NCI-H2029 treated with DMSO at 0.1 percent for 48 hours (cell line): Measurements from ENCODE around the gene CARD16.
"Not testable (repeated sequence)": the region's sequence is repeated elsewhere in the genome, so short reads cannot be mapped to it uniquely, and the experiment has no call there.

Experiments used
- DNase-seq: peaks from one replicate; lab custom pipeline; 2025; lab: John Stamatoyannopoulos, UW

The CARD16 gene

DNA sequence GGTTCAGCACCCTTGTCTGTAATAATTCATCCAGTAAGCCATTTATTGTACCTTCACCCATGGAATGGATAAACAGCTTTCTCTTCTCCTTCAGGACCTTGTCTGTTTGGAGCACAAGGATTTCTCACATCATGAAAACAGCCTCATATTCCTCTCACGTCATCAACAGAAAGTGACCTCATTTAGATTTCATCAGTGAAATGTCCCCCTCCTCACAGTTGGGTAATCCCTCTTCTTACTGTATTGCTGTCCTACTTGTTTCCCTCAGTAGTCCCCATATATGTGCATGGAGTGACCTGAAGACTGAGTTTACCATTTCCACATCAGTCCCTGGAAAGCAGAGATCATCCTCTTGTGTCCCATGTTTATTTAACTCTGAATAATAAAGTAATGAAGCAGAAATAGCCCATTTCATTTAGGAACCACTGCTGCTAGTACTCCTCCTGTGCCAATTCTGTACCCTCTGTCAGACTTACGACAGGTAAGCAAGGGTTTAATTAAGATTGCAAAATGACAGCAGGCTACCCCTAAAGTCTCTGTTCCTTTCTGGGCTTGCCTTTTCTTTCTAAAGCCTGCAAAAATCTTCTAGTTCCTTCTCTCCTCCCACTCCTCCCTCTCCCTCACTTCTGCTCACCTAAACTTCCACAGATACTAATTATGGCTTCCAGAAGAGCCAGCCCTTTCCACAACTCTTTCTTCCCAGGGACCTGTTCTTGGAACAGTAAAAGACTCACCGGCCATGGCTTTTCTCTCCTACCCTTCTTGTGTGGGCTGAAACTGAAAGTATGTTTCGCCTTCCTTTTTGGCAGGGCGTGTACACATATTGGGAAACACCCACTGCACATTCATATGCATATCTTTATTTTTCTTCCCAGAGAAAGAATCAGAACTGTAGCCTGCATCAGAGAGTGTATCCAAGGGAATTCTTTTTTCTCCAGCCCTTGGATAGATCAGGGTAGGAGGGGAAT lies at the start of gene CARD16:
Gene CARD16, minus strand, starts transcription at position 779 of the 968 bp plus-strand sequence. Its CDS starts 38 bp downstream, at position 741.
- DNase-seq, result not testable (repeated sequence)

DNA sequence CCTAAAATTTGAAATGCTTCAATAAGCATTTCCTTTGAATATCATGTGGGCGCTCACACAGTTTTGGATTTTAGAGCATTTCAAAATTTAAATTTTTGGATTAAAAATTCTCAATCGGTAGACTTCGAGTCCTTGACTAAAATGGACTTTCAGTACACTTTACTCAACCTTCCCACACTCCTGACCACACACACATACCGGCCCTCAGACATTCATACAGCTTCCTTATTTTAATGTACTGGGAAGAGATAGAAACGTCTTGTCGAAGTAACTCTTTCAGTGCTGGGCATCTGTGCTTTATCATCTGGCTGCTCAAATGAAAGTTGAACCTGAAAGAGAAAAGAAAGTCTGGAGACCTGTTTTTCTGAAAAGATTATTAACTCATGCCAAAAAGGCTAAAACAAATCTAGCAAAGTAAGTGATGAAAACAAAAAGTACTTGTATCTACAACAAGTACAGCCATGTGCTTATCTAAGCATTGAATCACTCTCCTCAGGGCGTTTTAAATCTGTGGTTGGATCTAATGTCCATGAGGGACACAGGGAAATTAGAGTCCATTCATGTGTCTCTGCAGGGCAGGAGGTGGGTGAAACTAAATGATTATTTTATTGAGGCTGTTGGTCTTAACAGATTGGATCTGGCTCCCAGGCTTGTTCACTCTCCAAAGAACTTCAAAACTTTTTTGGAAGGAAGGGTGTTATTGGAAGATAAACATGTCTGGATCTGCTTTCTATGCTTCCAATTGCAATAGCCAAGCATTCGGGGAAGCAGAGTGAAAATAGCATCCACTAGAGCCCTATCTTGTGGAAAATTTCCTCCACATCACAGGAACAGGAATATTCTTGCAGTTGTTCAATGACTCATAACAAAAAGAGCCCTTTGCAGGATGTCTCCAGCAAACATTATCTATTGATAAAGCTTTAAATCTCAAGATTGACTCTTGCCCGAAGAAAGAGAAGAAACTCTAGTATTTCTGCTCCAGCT lies 47.4 kb upstream of the CARD16 start:
- DNase-seq, result no peak

DNA sequence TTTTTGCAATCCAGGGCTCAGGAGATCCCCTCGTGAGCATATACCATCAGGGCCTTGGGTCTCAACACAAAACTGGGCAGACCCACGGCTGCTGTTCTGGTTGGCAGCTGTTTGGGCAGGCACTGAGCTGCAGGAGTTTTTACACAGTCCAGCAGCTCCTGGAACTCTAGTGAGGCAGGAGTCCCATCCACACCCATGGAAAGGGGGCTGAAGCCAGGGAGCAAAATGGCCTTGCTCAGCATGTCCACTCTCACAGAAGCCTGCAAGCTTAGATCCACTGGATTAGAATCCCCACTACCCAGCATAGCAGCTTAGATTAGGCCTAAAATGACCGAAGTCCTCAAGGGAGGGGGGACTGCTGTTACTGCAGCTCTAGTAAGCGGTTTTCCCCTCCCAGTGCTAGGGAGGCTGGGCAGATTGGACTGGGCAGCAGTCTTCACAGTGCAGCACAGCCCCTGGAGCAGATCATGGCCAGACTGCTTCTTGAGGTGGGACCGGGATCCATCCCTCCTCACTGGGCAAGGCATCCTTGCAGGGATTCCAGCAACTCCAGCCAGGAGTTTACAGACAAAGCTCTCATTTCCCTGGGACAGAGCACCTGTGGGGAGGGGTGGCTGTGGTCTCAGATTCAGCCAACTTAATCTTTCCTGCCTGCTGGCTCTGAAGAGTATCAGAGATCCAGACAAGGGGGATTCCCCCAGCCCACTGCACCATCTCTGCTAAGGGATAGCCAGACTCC lies 36.4 kb upstream of the CARD16 start:
- no peak for DNase-seq

DNA sequence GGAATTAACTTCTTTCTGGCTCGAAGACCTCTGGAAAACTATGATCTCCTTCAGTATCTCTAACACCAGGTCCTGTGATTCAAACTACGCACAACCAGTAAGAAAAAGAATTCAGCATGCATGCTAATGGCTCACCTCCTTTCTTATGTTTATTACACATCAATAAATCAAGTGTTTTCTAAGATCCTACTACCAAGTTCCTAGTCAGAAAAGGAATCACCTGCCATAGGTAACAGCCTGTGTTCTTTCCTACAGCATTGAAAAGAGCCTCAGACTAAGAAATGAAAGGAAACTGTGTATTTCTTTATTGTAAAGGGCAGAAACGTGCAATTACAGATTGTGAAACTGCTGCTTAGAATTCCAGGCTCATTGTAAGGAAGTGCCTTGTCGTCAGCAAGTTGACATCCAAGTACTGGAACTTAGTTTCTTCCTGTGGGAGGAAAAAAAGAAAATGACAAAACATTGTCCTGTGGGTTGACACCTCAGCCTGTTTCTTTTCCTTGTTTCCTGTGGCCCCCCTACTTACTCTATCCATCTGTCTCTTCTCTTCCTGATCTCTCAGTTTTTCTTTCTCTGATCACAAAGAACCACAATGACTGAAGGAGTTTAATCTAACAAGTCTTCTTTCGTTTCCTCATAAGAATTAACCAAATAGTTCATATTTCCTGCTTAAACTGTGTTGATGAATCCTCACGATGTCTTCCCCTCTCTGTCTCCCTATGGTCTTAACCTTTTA lies 35.2 kb upstream of the CARD16 start:
- not testable (repeated sequence) for DNase-seq

DNA sequence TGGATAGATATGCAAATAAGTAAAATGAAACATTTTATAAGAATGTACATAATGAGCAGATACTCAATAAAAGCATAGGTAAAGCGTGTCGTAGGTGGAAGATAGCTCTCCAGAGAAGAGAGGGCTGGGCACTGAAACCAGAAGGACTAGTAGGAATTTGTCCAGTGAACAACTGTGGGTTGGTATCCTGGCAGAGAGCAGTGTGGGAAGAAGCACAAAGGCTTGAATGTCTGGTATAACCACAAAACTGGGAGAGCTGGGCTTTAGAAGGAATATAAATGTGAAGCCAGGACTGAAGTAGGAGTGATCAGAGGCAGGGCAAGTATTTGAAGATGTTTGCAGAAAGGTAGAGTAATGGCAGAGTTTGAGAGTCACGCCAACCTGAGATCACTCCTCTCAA lies 33.1 kb upstream of the CARD16 start:
- no peak for DNase-seq

DNA sequence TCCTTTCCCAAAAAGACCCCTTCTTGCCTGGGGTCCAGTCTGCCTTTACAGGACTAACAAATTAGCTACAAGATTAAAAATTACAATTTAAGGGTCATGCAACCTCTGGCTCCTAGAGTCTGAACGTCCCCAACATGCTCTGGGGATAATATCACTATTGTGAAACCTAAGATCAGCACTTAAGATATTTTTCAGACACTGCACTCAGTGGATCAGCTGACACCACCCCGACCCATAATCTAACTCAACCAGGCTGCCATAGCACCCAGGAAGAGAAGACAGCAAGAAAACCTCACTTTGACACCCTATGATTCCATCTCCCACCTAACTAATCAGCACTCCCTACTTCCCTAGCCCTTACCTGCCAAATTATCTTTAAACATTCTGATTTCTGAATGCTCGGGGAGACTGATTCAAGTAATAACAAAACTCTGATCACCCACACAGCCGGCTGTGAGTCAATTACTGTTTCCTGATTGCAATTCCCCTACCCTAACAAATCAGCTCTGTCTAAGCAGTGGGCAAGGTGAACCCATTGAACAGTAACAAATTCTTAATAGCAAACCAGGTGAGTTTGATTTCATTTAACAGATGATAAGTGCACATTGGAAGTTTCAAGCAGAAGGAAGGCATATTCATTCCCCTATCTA lies 32.1 kb upstream of the CARD16 start:
- not testable (repeated sequence) for DNase-seq

DNA sequence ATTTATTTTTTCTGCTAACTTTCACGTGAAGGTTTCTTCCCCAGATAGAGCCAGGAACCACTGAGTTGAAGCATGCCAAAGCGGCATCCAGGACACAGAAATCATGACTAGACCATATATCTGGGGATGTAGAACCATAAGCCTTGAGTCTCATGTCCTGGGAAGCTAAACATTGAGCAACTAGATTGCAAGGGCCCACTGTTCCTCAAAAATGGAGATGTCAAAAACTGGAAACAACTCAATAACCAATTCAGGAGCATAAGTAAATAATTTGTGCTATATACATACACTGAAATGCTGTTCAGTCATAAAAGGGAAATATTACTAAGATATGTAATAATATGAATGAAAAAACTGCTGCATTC lies 29.0 kb upstream of the CARD16 start:
- DNase-seq, result no peak

DNA sequence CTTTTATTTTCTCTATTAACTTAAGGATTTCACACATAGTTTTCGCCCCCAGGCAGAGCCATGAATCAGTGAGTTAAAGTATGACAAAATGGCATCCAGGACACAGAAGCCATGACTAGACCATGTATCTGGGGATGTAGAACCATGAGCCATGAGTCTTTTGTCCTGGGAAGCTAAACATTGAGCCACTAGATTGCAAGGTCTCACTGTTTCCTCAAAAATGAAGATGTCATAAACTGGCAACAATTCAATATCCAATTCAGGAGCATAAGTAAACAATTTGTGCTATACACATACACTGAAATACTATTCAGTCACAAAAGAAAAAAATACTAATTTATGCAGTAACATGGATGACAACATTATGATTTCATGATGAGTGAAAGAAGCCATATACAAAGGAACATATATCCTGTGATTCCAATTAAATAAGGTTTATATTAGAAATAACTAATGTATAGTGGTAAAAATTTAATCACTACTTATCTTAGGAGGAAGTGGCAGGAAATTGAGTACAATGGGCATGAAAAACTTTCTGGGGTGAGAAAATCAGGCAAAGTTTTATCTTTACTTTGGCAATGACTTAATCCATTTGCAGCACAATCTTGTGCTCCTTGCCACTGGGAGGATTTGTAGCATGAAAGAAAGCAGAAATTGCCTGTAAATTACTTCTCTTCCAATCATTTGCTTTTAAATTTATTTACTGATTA lies 28.5 kb upstream of the CARD16 start:
- no peak for DNase-seq

DNA sequence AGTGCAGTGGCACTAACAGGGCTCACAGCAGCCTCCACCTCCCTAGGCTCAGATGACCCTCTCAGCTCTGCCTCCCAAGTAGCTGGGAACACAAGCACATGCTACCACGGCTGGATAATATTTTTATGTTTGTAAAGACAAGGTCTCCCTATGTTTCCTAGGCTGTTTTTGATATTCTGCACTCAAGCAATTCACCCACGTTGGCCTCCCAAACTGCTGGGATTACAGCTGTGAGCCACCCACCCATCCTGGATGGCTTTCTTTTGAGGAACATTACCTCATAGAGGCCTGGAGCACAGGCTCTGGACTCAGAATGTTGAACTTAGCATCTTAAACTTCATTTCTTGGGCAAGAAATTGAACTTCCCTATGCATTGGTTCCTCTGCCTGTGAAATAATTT lies 26.9 kb upstream of the CARD16 start:
- DNase-seq, result not testable (repeated sequence)

DNA sequence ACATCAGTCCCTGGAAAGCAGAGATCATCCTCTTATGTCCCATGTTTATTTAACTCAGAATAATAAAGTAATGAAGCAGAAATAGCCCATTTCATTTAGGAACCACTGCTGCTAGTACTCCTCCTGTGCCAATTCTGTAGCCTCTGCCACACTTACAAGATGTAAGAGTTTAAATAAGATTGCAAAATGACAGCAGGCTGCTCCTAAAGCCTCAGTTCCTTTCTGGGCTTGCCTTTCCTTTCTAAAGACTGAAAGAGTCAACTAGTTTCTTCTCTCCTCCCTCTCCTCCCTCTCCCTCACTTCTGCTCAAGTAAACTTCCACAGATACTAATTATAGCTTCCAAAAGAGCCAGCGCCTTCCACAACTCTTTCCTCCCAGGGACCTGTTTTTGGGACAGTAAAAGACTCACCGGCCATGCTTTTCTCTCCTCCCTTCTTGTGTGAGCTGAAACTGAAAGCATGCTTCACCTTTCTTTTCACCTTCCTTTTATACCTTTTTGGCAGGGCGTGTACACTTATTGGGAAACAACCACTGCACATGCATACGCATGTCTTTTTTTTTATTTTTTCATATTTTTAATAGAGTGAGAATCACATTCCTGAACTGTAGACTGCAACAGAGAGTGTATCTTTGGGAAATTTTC lies 26.1 kb upstream of the CARD16 start:
- DNase-seq, result no peak

DNA sequence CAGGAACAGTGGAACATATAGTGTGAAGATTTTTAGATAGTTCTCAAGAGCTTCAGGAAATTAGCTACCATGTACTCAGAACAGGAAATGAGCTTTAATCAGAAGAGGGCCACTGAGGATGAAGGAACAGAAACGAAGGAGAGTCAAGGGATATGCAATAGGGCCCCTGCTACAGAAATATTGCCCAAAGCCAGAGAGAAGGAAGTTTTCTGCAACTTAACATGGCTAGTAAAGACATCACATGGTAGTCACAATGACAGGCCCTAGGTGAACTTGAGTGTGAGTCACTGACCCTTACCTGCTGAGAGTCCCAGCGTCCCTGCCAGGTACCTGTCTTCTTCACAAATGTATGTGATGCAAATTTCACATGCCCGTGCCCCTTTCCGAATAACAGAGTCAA lies 25.2 kb upstream of the CARD16 start:
- no peak for DNase-seq

DNA sequence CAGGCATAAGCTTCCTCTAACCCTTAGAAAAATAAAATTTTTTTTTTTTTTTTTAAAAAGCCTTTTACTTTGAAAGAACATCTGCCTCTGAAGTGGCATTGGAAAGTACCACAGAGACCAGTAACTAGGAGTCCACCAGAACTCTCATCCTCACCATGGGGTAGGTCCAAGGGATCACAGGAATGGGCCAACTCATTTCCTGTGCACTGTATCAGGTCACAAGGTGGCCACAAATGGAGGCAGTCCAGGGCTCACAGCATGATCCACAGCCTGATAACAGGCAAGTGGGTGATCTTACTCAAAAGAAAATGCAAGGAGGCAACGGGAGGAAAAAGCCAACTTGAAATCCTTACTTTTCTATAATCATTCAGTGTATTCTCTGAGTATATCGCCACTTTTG lies 24.6 kb upstream of the CARD16 start:
- not testable (repeated sequence) for DNase-seq

DNA sequence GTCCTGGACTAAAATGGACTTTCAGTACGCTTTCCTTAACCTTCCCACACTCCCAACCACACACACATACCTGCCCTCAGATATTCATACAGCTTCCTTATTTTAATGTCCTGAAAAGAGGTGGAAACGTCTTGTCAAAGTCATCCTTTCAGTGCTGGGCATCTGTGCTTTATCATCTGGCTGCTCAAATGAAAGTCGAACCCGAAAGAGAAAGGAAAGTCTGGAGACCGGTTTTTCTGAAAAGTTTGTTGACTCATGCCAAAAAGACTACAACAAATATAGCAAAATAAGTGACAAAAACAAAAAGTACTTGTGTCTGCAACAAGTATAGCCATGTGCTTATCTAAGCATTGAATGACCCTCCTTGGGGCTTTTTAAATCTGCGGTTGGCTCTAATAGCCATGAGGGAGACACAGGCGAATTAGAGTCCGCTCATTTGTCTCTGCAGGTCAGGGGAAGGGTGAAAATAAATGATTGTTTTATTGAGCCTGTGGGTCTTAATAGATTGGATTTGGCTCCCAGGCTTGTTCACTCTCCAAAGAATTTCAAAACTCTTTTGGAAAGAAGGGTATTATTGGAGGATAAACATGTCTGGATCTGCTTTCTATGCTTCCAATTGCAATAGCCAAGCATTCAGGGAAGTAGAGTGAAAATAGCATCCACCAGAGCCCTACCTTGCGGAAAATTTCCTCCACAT lies 18.3 kb upstream of the CARD16 start:
- DNase-seq, result not testable (repeated sequence)

DNA sequence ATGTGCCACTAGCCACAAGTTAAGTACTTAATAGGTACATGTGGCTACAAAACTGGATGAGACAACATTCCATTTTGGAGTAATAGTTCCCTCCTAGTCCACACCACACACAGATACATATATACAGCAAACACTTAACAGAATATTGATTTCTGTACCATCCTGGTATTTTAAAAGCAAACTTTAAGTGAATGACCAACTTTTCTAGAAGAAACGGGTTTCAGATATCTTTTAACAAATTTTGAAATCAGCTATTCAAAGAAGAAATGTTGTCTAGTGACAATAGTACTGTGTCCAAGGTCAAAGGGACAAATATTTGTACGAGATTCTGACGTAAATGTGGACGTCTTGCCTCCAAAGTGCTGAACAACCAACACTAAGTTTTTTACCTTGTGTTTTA lies 12.3 kb upstream of the CARD16 start:
- DNase-seq, result no peak

DNA sequence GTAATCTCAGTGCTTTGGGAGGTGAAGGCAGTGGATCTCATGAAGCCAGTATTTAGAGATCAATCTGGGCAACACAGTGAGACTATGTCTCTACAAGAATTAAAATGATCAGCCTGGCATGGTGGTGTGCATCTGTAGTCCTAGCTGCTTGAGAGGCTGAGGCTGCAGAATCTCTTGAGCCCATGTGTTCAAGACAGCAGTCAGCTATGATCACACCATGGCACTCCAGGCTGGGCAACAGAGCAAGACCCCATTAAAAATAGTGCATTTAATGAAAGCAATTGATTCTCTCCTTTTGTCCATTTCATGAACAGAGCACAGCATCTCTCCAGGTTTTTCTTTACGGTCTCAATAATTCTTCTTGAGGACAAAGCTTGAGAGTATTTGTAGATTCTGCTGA lies 11.3 kb upstream of the CARD16 start:
- no peak for DNase-seq

DNA sequence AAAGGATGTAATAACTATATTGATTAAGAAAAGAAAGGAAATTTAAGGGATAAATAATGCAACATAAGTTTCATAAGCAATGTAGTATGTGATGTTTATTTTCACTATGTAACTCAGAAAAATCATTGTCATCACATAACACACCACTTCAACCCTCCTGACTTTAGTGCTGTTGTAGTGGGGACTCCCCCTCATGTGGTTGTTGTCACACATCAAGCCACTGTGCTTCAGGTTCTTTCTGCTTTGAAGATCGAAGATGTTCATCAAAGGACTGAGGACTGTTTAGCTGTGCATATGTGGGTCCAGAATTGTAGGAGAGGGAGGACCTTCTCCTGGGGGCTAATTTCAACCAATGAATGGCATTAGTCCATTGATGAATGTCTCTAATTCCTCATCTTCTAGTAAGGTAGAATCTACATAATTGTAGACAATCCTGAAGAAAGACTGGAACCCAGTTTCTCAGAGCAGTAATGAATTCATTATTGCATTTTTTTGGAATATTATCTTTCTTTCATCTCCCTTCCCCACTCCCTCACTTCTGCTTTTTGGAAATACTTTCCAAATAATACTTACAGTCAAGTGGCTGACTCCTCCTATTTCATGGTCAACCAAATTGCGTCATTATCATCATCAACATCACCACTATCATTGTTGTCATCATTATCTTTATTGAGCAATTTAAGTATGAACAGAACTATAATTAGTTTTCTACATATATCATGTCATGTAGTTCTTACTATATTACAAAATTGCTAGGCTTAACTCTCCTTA lies 9.8 kb upstream of the CARD16 start:
- DNase-seq, result no peak

DNA sequence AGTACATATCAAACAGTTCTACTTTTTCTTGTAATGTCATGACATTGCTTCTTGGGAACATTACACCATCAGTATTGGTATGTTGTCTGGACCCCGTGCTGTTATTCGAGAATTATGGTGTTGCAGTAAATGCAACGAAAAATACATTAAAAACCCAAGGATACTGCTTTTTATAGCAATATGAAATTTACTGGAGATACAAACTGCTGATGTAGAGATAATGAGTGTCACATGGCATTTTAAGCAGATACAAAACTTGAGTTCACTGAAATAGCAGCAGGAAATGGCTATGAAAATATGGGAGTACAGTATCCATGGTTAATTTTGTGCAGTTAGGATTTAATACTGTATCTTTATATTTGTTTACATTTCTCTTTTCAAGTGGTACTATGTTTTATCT lies 7.4 kb upstream of the CARD16 start:
- no peak for DNase-seq

DNA sequence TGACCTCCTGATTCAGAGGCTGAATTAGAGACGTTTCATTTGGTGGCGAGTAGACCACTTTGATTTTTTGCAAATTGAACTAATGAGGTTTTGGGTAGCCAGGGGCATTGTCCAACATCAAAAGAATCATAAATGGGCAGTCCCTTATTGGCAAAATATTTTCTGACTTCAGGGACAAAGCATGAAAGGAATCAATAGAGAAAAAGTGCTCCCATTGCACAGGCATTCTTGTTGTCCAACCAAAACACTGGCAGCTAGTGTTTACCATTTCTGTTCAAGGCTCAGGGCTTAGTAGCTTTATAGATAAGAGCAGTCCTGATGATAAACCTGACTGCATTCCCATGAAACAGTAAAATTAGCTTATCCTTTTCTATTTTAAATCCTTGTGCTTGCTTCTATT lies 6.4 kb upstream of the CARD16 start:
- DNase-seq, result no peak
